Brain microvascular endothelial cell (primary cell): Measurements from ENCODE around the gene PLEKHG5.

Experiments
- DNase-seq: peaks from one replicate; pipeline ENCODE4 v3.0.0-alpha.2; 2020
- H3K27ac ChIP-seq: fragments of 250-450 bp; sonication (Bioruptor Pico); 2 replicates; pipeline ENCODE4 v1.5.1; 2020; ENCODE audit warnings: mild to moderate bottlenecking, moderate library complexity
- H3K27me3 ChIP-seq: fragments of 250-450 bp; sonication (Bioruptor Pico); replicated peaks from 2 replicates; pipeline ENCODE4 v1.5.1; 2020; ENCODE audit warnings: mild to moderate bottlenecking
- H3K36me3 ChIP-seq: fragments of 250-450 bp; sonication (Bioruptor Pico); replicated peaks from 2 replicates; pipeline ENCODE4 v1.5.1; 2020; ENCODE audit warnings: mild to moderate bottlenecking
- H3K4me3 ChIP-seq: 2 replicates; pipeline ENCODE4 v1.5.1; 2011; ENCODE audit warnings: low read depth, mild to moderate bottlenecking, control low read depth, low read length, moderate library complexity
- in situ Hi-C: cut with HindIII; loops from 2 replicates; pipeline ENCODE4 v1.10.0; 2017; ENCODE audit warnings: low sequenced_read_pairs, low pct_ligation_motif_present
- TF ChIP-seq, protein P1 (sequence below): IDR thresholded peaks from 2 replicates; pipeline ENCODE4 v1.5.1; 2011; ENCODE audit warnings: low read depth, mild to moderate bottlenecking, moderate library complexity, low read length, control low read depth, inconsistent platforms; ENCODE audit errors: missing control alignments

The PLEKHG5 gene

GRCh38 chr1:6445062-6445763 lies 46.3 kb downstream of the PLEKHG5 start:
- H3K27ac ChIP-seq = no peak overlapping the region
- no peak for DNase-seq
- no peaks in the 10 kb centered on the region for H3K36me3 ChIP-seq
- no peak overlapping the region for H3K4me3 ChIP-seq
- peaks cover 43% of the 10 kb centered on the region for H3K27me3 ChIP-seq
- TF ChIP-seq, protein P1, sequence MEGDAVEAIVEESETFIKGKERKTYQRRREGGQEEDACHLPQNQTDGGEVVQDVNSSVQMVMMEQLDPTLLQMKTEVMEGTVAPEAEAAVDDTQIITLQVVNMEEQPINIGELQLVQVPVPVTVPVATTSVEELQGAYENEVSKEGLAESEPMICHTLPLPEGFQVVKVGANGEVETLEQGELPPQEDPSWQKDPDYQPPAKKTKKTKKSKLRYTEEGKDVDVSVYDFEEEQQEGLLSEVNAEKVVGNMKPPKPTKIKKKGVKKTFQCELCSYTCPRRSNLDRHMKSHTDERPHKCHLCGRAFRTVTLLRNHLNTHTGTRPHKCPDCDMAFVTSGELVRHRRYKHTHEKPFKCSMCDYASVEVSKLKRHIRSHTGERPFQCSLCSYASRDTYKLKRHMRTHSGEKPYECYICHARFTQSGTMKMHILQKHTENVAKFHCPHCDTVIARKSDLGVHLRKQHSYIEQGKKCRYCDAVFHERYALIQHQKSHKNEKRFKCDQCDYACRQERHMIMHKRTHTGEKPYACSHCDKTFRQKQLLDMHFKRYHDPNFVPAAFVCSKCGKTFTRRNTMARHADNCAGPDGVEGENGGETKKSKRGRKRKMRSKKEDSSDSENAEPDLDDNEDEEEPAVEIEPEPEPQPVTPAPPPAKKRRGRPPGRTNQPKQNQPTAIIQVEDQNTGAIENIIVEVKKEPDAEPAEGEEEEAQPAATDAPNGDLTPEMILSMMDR = peak; percentile 72
- in situ Hi-C loops = no loop called here

DNA sequence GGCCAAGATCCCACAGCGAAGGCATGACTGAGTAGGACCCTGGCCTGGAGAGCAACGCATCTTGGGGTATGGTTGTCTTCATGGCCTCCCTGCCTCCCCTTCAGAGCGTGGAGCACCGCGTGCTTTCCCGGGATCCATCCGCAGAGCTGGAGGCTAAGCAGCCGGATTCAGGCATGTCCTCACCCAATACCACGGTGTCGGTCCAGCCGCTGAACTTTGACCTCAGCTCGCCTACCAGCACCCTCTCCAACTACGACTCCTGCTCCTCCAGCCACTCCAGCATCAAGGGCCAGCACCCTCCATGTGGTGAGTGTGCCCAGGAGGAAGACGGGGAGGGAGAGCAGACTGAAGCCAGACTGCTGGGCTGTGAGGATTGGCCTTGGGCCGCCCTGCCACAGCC lies 47.1 kb downstream of the PLEKHG5 start:
- TF ChIP-seq, protein P1 = no peak

DNA sequence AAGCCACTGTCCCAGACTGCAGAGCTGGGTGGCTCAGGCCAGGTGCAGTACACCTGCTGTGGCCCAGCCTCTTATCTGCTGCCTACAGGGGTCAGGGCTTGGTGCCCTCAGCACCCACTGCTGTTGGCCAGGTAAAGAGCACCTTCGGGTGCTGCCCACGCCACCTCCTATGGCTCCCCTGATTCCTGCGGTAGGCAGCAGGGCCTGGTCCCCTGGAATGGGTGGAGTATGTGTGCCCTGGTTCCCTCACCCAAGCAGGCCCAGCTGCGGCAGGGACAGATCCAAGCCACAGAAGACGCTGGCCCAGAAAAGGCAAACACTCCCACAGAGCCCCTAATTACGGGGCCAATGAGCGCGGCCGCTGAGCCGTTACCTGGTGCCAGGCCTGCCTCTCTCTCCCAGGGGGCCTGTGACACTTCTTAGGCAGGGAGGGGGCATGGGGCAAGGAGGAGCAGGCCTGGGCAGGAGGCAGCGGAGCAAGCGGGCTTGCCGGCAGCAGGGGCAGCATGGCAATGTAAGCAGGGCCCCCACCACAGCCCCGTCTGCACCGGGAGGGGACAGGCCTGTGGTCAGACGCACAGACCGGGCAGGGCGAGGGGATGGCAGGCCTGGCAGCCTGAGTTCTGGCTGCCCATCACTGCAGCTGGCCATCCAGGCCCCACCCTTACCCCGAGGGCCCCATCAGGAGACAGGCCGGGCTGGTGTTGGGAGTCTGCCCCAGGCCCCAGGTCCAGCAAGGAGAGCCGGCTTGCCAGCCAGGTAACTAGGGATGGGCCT lies 47.9 kb downstream of the PLEKHG5 start:
- no peak for DNase-seq
- no peak overlapping the region for H3K27ac ChIP-seq
- no peak overlapping the region for H3K4me3 ChIP-seq
- H3K36me3 ChIP-seq = no peaks in the 10 kb centered on the region
- peaks cover 27% of the 10 kb centered on the region for H3K27me3 ChIP-seq
- in situ Hi-C loops = no loop called here
- TF ChIP-seq, protein P1 = no peak

More for the DNA sequence above, 47.1 kb downstream of the PLEKHG5 start:
- in situ Hi-C loops = no loop called here
- no peak for DNase-seq
- Histone ChIP-seq H3K4me3 (no peak overlapping the region), H3K27me3 (peaks cover 36% of the 10 kb centered on the region), H3K36me3 (no peaks in the 10 kb centered on the region), H3K27ac (no peak overlapping the region)

DNA sequence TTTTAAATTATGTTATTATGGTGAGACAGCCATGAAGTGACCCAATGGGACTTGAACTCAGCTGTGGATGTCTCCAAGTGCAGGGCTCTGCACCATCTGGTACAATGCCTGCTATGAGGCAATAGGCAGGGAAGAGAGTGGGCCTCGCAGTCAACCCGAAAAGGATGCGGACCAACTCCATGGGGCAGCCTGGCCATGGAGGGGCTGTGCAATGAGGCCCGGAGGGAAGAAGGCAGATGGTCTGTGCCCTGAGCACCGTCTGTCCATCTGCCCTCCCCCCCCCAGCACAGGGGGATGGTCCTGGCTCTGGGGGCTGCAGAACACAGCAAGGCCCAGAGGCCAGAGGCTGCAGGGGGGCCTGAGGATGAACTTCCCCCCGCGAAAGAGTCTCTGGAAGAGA lies 49.9 kb downstream of the PLEKHG5 start:
- DNase-seq = no peak
- no peaks in the 10 kb centered on the region for H3K36me3 ChIP-seq
- TF ChIP-seq, protein P1 = no peak
- peaks cover 14% of the 10 kb centered on the region for H3K27me3 ChIP-seq
- no peak overlapping the region for H3K4me3 ChIP-seq
- H3K27ac ChIP-seq = no peak overlapping the region
- in situ Hi-C loops = no loop called here

DNA sequence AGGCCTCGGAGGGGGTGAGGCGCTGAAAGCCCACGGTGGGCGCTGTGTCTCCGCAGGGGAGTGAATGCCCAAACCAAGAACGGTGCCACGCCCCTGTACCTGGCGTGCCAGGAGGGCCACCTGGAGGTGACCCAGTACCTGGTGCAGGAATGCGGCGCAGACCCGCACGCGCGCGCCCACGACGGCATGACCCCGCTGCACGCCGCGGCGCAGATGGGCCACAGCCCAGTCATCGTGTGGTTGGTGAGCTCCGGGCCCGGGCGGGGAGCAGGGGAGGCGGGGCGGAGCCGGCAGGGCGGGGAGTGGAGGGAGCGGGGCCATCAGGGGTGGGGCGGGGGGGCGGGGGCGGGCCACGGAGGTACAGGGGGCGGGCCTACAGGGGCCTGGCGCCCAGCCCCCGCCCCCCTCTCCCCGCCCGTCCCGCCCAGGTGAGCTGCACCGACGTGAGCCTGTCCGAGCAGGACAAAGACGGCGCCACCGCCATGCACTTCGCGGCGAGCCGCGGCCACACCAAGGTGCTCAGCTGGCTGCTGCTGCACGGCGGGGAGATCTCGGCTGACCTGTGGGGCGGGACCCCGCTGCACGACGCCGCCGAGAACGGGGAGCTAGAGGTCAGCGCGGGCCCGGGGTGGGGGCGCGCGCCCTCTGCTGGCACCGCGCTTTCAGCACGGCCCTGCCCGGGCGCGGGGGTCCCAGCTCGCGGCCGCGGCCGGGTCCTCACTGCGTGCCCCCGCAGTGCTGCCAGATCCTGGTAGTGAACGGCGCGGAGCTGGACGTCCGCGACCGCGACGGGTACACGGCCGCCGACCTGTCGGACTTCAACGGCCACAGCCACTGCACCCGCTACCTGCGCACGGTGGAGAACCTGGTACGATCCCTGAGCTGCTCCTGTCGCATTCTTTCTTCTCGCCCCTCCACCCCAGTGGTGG lies 51.0 kb downstream of the PLEKHG5 start:
- H3K27ac ChIP-seq = no peak overlapping the region
- in situ Hi-C loops = no loop called here

More for the DNA sequence above, 51.0 kb downstream of the PLEKHG5 start:
- TF ChIP-seq, protein P1 = no peak
- no peak overlapping the region for H3K4me3 ChIP-seq
- no peak for DNase-seq
- H3K36me3 ChIP-seq = no peaks in the 10 kb centered on the region
- peaks cover 15% of the 10 kb centered on the region for H3K27me3 ChIP-seq
